ENCODE data around the gene TMEM196. TPM values are rescaled to one million over a fixed set of nuclear protein-coding genes. Genes with fewer than 3 reads are reported as not detected.
"Not testable (repeated sequence)": the region's sequence is repeated elsewhere in the genome, so short reads cannot be mapped to it uniquely, and the experiment has no call there.

Gene TMEM196
- total RNA-seq, 2 donors from 2014 or later = 0.26 TPM; not detected in 1

DNA sequence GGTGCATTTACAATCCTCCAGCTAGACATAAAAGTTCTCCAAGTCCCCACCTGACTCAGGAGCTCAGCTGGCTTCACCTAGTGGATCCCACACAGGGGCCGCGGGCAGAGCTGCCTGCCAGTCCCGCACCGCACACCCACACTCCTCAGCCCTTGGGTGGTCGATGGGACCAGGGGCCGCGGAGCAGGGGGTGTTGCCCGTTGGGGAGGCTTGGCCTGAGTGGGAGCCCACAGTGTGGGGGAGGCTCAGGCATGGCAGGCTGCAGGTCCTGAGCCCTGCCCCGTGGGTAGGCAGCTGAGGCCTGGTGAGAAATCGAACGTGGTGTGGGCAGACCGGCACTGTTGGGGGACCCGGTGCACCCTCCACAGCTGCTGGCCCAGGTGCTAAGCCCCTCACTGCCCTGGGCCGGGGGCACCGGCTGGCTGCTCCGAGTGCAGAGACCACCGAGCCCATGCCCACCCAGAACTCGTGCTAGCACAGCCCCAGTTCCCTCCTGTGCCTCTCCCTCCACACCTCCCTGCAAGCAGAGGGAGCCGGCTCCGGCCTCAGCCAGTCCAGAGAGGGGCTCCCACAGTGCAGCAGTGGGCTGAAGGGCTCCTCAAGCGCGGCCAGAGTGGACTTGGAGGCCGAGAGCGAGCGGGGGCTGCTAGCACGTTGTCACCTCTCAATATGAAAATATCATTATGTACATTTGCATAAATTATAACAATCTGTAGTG, 81.1 kb downstream of the TMEM196 start:
- Histone ChIP-seq H3K36me3 (replicated peaks in 1 of 2; ENCODE audit: insufficient read depth in 1 of 2, low read depth in 2 of 2) (peaks cover 0 to 2% of the 10 kb centered on the region in 2 donors), H3K4me1 (no peaks in the 10 kb centered on the region), H3K27me3 (no peaks in the 10 kb centered on the region), H3K9me3 (no peaks in the 10 kb centered on the region), H3K4me3 (no peak overlapping the region), H3K27ac (no peak overlapping the region)
- no peak for ATAC-seq
- WGBS, 2 donors = 89 to 90% methylated on average over 8 to 21 of the region's 26 CpGs
- no peak for DNase-seq
- intact Hi-C loops (cut with DNase I) = no loop called here
- TF ChIP-seq POLR2A (IDR thresholded peaks at IDR 0.05) = no peak
- TF ChIP-seq, protein P1, sequence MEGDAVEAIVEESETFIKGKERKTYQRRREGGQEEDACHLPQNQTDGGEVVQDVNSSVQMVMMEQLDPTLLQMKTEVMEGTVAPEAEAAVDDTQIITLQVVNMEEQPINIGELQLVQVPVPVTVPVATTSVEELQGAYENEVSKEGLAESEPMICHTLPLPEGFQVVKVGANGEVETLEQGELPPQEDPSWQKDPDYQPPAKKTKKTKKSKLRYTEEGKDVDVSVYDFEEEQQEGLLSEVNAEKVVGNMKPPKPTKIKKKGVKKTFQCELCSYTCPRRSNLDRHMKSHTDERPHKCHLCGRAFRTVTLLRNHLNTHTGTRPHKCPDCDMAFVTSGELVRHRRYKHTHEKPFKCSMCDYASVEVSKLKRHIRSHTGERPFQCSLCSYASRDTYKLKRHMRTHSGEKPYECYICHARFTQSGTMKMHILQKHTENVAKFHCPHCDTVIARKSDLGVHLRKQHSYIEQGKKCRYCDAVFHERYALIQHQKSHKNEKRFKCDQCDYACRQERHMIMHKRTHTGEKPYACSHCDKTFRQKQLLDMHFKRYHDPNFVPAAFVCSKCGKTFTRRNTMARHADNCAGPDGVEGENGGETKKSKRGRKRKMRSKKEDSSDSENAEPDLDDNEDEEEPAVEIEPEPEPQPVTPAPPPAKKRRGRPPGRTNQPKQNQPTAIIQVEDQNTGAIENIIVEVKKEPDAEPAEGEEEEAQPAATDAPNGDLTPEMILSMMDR (IDR thresholded peaks at IDR 0.05) = no peak

DNA sequence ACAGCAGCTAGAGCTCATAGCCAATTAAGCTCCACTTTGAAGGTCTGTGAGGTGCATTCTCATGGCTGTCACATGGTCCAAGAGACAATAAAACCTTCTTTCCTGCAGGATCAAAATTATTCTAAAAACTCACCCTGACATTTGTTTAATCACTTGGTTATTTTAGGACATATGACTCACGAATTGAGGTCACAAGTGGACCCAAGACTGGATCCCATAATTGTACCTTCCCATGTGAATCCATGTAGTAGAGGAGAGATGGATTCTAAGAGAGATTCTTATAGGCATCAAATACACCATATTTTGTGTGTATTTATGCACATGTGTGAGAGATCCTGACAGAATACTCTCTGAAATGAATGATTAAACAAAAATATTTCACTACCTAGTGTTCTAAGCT, 82.7 kb downstream of the TMEM196 start:
- 12 to 41% methylated on average over 1 of the region's 1 CpG for WGBS, 2 donors
- ATAC-seq = no peak

DNA sequence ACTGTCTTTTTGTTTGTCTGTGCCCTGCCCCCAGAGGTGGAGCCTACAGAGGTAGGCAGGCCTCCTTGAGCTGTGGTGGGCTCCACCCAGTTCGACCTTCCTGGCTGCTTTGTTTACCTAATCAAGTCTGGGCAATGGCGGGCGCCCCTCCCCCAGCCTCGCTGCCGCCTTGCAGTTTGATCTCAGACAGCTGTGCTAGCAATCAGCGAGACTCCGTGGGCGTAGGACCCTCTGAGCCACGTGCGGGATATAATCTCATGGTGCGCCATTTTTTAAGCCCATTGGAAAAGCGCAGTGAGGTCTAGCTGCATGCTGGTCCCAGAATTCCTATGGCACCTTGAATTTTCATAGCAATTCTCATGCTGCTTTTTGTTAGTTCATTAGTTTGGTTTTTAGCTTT, 84.3 kb downstream of the TMEM196 start:
- H3K27me3 ChIP-seq; H3K9me3 ChIP-seq; H3K4me1 ChIP-seq; H3K4me3 ChIP-seq; DNase-seq; ATAC-seq; H3K27ac ChIP-seq; H3K36me3 ChIP-seq (replicated peaks in 1 of 2; ENCODE audit: insufficient read depth in 1 of 2, low read depth in 2 of 2); intact Hi-C loops (cut with DNase I): not testable (repeated sequence)
- WGBS, 2 donors = 62 to 73% methylated on average over 12 of the region's 12 CpGs

More for the DNA sequence above, 82.7 kb downstream of the TMEM196 start:
- Histone ChIP-seq H3K27me3 (no peaks in the 10 kb centered on the region), H3K36me3 (replicated peaks in 1 of 2; ENCODE audit: insufficient read depth in 1 of 2, low read depth in 2 of 2) (no peaks in the 10 kb centered on the region), H3K4me3 (no peak overlapping the region), H3K4me1 (no peaks in the 10 kb centered on the region), H3K27ac (no peak overlapping the region), H3K9me3 (no peaks in the 10 kb centered on the region)
- no peak for DNase-seq
- no peak for TF ChIP-seq POLR2A (IDR thresholded peaks at IDR 0.05)
- TF ChIP-seq, protein P1 (IDR thresholded peaks at IDR 0.05) = no peak
- intact Hi-C loops (cut with DNase I) = no loop called here

DNA sequence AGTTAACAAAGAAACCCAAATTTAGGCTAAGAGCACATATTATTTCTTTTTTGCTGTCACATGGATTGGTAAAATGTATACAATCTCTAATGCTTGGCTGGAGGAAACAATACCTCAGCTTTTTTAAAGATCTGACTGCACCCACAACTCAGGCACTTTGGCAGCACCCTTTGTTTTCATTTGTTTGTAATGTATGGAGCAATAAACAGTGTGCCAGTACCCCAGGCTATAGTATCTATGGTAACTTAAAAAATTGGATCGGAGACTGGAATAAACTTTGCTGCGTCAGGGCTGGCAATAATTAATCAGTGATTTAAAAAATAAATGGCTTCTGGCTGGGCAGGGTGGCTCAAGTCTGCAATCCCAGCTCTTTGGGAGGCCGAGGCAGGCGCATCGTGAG, 91.8 kb downstream of the TMEM196 start:
- TF ChIP-seq POLR2A (IDR thresholded peaks at IDR 0.05) = no peak
- TF ChIP-seq, protein P1 (IDR thresholded peaks at IDR 0.05) = no peak
- Histone ChIP-seq H3K27ac (no peak overlapping the region), H3K4me1 (no peaks in the 10 kb centered on the region), H3K4me3 (no peak overlapping the region), H3K9me3 (no peaks in the 10 kb centered on the region), H3K36me3 (replicated peaks in 1 of 2; ENCODE audit: insufficient read depth in 1 of 2, low read depth in 2 of 2) (no peaks in the 10 kb centered on the region), H3K27me3 (no peaks in the 10 kb centered on the region)
- ATAC-seq = no peak
- 79 to 84% methylated on average over 5 of the region's 5 CpGs for WGBS, 2 donors
- intact Hi-C loops (cut with DNase I) = no loop called here
- DNase-seq = no peak

DNA sequence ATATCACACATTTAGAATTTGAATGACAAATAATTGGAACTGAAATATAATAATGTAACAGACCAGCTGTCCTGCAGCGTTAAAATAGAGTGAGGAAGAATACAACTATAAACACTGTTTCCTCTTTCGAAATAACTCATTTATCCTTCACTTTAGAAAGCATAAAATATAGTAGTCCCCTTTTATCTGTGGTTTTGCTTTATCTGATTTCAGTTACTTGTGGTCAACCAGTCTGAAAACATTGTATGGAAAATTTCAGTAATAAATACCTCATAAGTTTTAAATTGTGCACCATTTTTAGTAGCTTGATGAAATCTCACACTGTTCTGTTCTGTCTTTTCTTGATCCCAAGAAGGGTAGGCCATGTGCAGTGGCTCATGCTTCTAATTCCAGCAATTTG, 96.2 kb downstream of the TMEM196 start:
- no peaks in the 10 kb centered on the region for H3K27me3 ChIP-seq
- no peaks in the 10 kb centered on the region for H3K9me3 ChIP-seq
- no peak overlapping the region for H3K4me3 ChIP-seq
- DNase-seq (no peak), ATAC-seq (no peak)
- H3K4me1 ChIP-seq = no peaks in the 10 kb centered on the region
- 59 to 65% methylated on average over 2 of the region's 2 CpGs for WGBS, 2 donors
- no peaks in the 10 kb centered on the region for H3K36me3 ChIP-seq (replicated peaks in 1 of 2; ENCODE audit: insufficient read depth in 1 of 2, low read depth in 2 of 2)
- TF ChIP-seq, protein P1 (IDR thresholded peaks at IDR 0.05) = no peak
- TF ChIP-seq POLR2A (IDR thresholded peaks at IDR 0.05) = no peak
- intact Hi-C loops (cut with DNase I) = no loop called here
- H3K27ac ChIP-seq = no peak overlapping the region

Data from body of pancreas (tissue), 4 donors.